Measurements from ENCODE around the gene GBGT1.

DNA sequence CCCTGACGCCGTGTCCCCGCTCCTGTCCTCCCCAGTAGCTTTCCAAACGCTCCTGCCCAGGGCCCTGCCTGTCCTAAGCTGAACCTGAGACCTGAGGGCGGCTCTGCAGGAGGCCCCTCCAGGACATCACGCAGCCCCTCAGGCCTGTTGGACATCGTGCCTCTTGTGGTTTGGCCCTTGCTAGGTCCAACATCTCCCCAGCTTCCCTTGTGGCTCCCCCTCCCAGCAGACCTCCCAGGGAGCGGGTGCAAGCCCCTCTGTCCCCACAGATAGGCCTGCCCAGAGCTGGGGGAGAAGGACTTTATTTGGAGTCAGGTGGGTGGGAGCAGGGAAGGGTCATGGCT, 41.3 kb upstream of the GBGT1 start:
- TF ChIP-seq CTCF (IDR thresholded peaks at IDR 0.05; ENCODE audit: extremely low read depth in 1 of 2, insufficient read depth in 1 of 2, low read depth in 1 of 2, low read length in 2 of 2) (no peak), EZH2 (IDR thresholded peaks at IDR 0.05; ENCODE audit: borderline replicate concordance, low read depth, low read length, severe bottlenecking) (no peak), POLR2AphosphoS5 (IDR thresholded peaks at IDR 0.05; ENCODE audit: insufficient read depth, low read depth, low read length) (no peak), POLR2A (IDR thresholded peaks at IDR 0.05; ENCODE audit: low read depth, low read length) (no peak), MYC (IDR thresholded peaks at IDR 0.05; ENCODE audit: low read depth, low read length) (no peak), MAX (IDR thresholded peaks at IDR 0.05; ENCODE audit: insufficient read depth, insufficient read length) (no peak), FOS (IDR thresholded peaks at IDR 0.05; ENCODE audit: borderline replicate concordance, insufficient read depth, low read length) (no peak), JUN (IDR thresholded peaks at IDR 0.05; ENCODE audit: borderline replicate concordance, insufficient read depth, insufficient read length, low read depth) (no peak), GATA2 (IDR thresholded peaks at IDR 0.05; ENCODE audit: insufficient read depth, insufficient read length, low read depth, low read length) (no peak)

Measured in endothelial cell of umbilical vein (primary cell).